ENCODE data around the gene ANKRD55.

The ANKRD55 gene

GRCh38 chr5:56169949-56170348 lies 63.2 kb downstream of the ANKRD55 start:
- no peak overlapping the region for H3K4me3 ChIP-seq (ENCODE audit: low read depth, low read length)
- TF ChIP-seq CTCF (IDR thresholded peaks at IDR 0.05; ENCODE audit: insufficient read depth, low read depth, low read length, missing control alignments) = no peak
- DNase-seq (ENCODE audit: low read depth) = no peak

- no peak for TF ChIP-seq CTCF (IDR thresholded peaks at IDR 0.05; ENCODE audit: insufficient read depth, low read depth, low read length, missing control alignments)
- no peak for DNase-seq (ENCODE audit: low read depth)
- H3K4me3 ChIP-seq (ENCODE audit: low read depth, low read length) = no peak overlapping the region
These were observed 63.8 kb downstream of the ANKRD55 start for GRCh38 chr5:56169281-56169680.

GRCh38 chr5:56168066-56168478 lies 65.1 kb downstream of the ANKRD55 start:
- DNase-seq (ENCODE audit: low read depth) = no peak
- no peak overlapping the region for H3K4me3 ChIP-seq (ENCODE audit: low read depth, low read length)
- TF ChIP-seq CTCF (IDR thresholded peaks at IDR 0.05; ENCODE audit: insufficient read depth, low read depth, low read length, missing control alignments) = no peak

GRCh38 chr5:56167519-56167918 lies 65.6 kb downstream of the ANKRD55 start:
- DNase-seq (ENCODE audit: low read depth) = no peak
- no peak overlapping the region for H3K4me3 ChIP-seq (ENCODE audit: low read depth, low read length)
- no peak for TF ChIP-seq CTCF (IDR thresholded peaks at IDR 0.05; ENCODE audit: insufficient read depth, low read depth, low read length, missing control alignments)

GRCh38 chr5:56166671-56167385 lies 66.3 kb downstream of the ANKRD55 start:
- TF ChIP-seq CTCF (IDR thresholded peaks at IDR 0.05; ENCODE audit: insufficient read depth, low read depth, low read length, missing control alignments) = no peak
- H3K4me3 ChIP-seq (ENCODE audit: low read depth, low read length) = no peak overlapping the region
- no peak for DNase-seq (ENCODE audit: low read depth)

GRCh38 chr5:56164376-56164775 lies 68.8 kb downstream of the ANKRD55 start:
- no peak for DNase-seq (ENCODE audit: low read depth)
- TF ChIP-seq CTCF (IDR thresholded peaks at IDR 0.05; ENCODE audit: insufficient read depth, low read depth, low read length, missing control alignments) = no peak
- no peak overlapping the region for H3K4me3 ChIP-seq (ENCODE audit: low read depth, low read length)

GRCh38 chr5:56161927-56162326 lies 71.2 kb downstream of the ANKRD55 start:
- no peak for DNase-seq (ENCODE audit: low read depth)
- TF ChIP-seq CTCF (IDR thresholded peaks at IDR 0.05; ENCODE audit: insufficient read depth, low read depth, low read length, missing control alignments) = no peak
- no peak overlapping the region for H3K4me3 ChIP-seq (ENCODE audit: low read depth, low read length)
